ENCODE data around the gene TADA2B. TPM values are rescaled to one million over a fixed set of nuclear protein-coding genes. Genes with fewer than 3 reads are reported as not detected.

TADA2B gene, protein sequence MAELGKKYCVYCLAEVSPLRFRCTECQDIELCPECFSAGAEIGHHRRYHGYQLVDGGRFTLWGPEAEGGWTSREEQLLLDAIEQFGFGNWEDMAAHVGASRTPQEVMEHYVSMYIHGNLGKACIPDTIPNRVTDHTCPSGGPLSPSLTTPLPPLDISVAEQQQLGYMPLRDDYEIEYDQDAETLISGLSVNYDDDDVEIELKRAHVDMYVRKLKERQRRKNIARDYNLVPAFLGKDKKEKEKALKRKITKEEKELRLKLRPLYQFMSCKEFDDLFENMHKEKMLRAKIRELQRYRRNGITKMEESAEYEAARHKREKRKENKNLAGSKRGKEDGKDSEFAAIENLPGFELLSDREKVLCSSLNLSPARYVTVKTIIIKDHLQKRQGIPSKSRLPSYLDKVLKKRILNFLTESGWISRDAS
- 12.2 and 16.0 TPM in 2 replicates for total RNA-seq

DNA sequence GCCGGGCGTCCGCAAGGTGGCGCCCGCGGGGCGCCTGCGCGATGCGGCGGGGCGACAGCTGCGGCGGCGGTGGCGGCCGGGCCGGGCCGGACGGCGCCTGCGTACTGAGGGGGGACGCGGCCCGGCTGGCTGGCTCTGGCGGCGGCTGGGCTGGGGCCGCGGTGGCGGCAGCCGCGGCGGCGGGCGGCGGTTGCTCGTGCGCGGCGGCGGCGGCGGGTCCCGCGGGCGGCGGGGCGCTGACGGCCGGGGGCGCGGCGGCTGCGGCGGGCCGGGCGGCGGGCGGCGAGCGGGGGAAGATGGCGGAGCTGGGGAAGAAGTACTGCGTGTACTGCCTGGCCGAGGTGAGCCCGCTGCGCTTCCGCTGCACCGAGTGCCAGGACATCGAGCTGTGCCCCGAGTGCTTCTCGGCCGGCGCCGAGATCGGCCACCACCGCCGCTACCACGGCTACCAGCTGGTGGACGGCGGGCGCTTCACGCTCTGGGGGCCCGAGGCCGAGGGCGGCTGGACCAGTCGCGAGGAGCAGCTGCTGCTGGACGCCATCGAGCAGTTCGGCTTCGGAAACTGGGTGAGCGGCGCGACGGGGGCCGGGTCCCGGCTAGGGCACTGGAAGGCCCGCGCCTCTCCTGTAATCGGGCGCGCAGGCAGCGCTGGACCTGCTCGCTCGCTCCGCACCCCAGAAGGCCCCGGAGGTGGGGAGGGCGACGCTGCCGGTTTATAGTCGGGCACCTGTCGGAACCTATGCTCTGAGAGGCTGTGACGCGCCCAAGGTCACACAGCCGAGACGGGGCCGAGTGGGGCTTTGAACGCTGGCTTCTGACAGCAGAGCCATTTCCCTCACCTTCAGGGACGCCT is at the start of gene TADA2B:
TSS of gene TADA2B (plus strand) at position 89 of the 853 bp plus-strand sequence. CDS start at position 297, 208 bp downstream.
- H3K4me3 ChIP-seq (ENCODE audit: low read depth, low read length): peak within 1 kb of the TSS; percentile 83
- TF ChIP-seq, protein P1, sequence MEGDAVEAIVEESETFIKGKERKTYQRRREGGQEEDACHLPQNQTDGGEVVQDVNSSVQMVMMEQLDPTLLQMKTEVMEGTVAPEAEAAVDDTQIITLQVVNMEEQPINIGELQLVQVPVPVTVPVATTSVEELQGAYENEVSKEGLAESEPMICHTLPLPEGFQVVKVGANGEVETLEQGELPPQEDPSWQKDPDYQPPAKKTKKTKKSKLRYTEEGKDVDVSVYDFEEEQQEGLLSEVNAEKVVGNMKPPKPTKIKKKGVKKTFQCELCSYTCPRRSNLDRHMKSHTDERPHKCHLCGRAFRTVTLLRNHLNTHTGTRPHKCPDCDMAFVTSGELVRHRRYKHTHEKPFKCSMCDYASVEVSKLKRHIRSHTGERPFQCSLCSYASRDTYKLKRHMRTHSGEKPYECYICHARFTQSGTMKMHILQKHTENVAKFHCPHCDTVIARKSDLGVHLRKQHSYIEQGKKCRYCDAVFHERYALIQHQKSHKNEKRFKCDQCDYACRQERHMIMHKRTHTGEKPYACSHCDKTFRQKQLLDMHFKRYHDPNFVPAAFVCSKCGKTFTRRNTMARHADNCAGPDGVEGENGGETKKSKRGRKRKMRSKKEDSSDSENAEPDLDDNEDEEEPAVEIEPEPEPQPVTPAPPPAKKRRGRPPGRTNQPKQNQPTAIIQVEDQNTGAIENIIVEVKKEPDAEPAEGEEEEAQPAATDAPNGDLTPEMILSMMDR (IDR thresholded peaks at IDR 0.05; ENCODE audit: insufficient read depth, low read depth, low read length): no peak
- DNase-seq (ENCODE audit: low read depth): peak; percentile 46

DNA sequence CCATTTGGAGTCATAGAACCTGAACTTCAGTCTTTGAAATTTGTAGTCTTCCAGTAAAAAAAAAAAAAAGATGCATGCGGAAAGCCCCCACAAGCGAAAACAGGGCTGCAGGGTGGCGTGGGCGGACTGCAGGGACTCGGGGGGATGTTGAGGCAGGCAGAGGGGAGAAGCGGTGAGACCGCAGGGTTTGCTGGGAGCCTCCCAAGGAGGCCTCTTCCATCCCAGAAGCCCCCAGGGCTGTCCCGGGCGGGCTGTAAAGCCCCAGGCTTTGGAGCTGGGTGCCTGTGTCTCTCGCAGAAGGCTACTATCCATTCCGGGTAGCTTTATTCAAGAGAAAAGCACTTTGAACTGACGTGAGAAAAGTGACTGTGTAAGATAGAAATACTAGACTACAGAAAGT is 46.7 kb upstream of the TADA2B start:
- TF ChIP-seq, protein P1 (IDR thresholded peaks at IDR 0.05; ENCODE audit: insufficient read depth, low read depth, low read length): no peak
- DNase-seq (ENCODE audit: low read depth): no peak
- H3K4me3 ChIP-seq (ENCODE audit: low read depth, low read length): no peak overlapping the region

DNA sequence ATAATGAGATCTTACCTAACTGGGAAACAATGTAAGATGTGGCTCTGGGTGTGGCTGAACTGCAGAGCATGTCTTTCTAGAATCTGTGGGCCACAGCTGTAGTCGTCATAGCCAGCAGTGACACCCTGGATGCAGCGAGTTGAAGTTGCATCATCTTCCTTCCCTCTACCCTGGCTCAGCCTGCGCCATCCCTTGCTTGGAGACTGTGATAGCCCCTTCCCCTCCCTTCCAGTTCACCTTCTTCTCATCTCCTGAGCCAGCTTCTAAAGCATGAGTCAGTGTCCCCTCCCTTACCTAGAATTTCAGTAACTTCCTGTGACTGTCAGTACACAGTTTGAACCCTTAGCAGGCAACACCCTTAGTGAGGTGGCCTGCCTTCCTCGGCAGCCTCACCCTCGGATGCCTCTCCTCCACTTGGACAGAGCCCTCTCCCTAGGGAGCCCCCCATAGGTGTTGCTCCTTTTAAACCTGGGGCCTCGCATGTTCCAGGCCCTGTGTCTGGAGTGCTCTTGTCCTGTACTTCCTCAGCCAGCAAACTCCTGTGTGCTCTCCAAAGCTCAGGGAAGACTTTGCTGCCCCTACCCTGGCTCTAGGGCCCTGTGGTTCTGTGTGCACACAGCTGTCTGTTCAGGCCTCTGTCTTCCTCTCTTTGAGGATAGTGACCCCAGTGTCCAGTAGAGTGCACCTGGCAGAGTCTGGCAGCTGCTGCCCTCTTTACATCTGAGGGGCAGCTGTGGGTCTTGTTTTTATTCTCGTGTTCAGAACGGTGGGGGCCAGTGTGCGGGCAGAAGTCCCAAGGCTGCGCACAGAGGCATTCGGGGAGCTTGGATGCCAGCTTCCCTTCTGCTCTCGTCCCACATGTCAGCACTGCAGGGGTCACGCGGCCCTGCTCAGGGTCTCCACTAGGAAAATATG is 43.7 kb upstream of the TADA2B start:
- TF ChIP-seq, protein P1 (IDR thresholded peaks at IDR 0.05; ENCODE audit: insufficient read depth, low read depth, low read length): no peak
- DNase-seq (ENCODE audit: low read depth): no peak
- H3K4me3 ChIP-seq (ENCODE audit: low read depth, low read length): no peak overlapping the region

DNA sequence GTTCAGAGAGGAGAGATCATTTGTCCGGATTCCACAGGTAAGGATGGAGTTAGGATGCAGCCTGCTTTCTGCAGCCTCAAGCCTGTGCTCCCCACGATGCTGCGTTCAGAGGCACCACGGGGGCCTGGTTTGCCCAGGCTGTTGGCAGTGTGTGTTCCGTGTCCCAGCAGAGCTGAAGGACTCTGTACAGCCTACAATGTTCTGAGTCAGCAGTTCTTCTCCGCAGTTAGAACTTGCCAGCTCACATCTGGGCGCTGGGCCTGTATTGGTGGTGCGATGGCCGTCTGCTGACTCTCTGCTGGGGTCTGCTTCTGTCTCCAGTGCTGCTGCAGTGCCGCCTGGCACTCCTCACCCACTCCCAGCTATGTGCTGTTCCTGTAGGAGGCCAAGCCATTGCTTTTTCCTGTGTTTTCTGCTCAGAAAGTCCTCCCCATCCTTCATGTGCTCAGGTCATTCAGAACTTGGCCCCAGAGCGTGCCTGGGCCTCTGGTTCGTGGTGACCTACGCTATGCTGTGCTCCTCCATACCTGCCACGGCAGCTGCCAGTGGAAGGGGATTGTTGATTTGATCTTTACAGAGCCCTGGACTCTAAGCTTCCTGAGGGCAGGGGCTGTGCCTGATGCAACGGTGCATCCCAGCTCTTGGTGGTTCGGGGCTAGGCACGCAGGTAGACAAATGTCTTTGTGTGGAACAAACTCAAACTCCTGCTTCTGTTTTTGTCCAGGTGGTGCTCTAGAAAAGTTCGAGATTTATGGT is 42.6 kb upstream of the TADA2B start:
- DNase-seq (ENCODE audit: low read depth): no peak
- TF ChIP-seq, protein P1 (IDR thresholded peaks at IDR 0.05; ENCODE audit: insufficient read depth, low read depth, low read length): no peak
- no peak overlapping the region for H3K4me3 ChIP-seq (ENCODE audit: low read depth, low read length)

DNA sequence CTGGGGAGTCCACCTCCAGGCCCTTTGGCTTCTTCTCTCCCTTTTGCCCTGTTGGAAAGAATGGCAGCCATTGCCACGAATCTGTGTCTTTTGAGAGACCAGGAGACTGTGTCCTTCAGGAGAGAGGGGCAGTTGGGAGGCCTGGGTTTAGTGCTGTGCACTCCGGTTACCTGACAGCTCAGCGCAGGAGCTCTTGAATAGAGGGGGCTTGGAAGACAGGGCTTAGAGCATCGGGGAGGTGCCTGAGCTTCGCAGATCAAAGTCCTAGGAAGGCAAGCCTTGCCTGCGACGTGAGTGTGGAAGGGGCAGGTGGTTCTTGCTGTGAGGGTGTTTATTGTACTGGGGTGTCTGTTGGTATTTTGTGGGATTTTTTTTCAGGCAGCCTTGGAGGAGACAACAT is 41.9 kb upstream of the TADA2B start:
- H3K4me3 ChIP-seq (ENCODE audit: low read depth, low read length): no peak overlapping the region

More for the DNA sequence above, 41.9 kb upstream of the TADA2B start:
- TF ChIP-seq, protein P1 (IDR thresholded peaks at IDR 0.05; ENCODE audit: insufficient read depth, low read depth, low read length): no peak
- DNase-seq (ENCODE audit: low read depth): no peak
